GM19452 (cell line): ENCODE results near the gene ABLIM1.

ENCODE experiments used
- ATAC-seq: cut with Tn5 transposase; IDR thresholded peaks from one replicate; pipeline ENCODE4 v1.9.1; 2021; ENCODE audit not compliant: unreplicated experiment

Gene ABLIM1

DNA sequence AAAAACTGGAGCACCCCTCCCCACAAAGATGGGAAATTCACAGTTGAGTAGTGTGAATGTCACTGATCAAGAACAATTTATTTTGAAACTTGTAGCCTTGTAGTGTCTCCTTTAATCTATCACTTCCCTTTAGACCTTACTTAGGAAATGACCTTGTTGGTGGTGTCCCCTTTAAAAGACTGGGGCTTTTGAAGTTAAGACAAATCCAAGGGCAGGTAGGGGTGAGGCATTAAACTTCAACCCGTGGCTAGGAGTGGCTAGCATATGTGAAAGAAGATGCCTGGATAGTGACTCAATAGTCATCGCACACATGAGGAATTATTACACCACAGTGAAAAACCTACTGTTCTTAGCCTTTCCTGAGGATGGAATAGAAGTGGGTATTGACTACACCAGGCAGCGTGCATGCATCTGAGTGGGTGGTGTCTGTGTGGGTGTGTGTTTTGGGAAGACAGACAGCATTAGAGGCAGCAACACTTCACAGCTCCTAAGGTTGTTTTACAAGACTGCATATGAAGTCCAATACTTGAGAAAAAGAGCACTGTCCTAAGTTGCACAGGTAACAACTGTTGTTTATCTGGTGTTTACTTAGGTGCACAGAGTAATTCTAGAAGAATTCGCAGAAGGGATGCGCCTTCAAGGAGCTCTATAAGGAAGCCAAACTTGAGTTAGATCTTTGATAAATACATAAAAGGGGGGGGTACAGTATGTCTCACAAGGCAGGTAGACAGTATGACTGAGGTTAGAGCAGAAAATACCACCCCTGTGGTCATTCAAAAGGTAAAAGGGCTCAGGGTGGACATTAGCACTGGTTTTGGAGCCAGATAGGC lies 32.9 kb downstream of the ABLIM1 start:
- ATAC-seq: no peak

GRCh38 chr10:114624422-114624821 lies 33.7 kb downstream of the ABLIM1 start:
- no peak for ATAC-seq

- ATAC-seq: no peak
These were observed 34.3 kb downstream of the ABLIM1 start for GRCh38 chr10:114623661-114624294.

GRCh38 chr10:114623155-114623554 lies 34.9 kb downstream of the ABLIM1 start:
- no peak for ATAC-seq

- ATAC-seq: no peak
These were observed 39.4 kb downstream of the ABLIM1 start for GRCh38 chr10:114618722-114619121.

GRCh38 chr10:114616516-114616915 lies 41.6 kb downstream of the ABLIM1 start:
- ATAC-seq: no peak

- no peak for ATAC-seq
These were observed 42.0 kb downstream of the ABLIM1 start for GRCh38 chr10:114616103-114616502.

DNA sequence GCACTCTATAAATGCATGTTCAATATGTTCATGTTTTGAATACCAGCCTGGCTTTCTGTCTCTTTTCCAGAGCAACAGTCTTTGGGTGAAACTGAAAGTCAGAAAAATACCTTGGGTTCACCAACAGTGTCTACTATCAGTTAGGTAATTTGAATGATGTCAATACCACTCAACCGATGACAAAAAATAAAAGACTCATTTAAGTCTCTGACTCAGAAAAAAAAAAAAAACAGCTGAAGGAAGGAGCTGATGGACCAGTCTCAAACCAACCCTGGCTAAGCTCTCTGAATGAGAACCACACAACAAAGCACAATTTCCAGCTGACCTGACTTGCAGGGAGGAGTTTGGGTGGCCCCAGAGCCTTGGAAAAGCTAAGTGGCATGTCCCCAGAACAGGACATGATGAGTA lies 42.5 kb downstream of the ABLIM1 start:
- ATAC-seq: peak; percentile 92

DNA sequence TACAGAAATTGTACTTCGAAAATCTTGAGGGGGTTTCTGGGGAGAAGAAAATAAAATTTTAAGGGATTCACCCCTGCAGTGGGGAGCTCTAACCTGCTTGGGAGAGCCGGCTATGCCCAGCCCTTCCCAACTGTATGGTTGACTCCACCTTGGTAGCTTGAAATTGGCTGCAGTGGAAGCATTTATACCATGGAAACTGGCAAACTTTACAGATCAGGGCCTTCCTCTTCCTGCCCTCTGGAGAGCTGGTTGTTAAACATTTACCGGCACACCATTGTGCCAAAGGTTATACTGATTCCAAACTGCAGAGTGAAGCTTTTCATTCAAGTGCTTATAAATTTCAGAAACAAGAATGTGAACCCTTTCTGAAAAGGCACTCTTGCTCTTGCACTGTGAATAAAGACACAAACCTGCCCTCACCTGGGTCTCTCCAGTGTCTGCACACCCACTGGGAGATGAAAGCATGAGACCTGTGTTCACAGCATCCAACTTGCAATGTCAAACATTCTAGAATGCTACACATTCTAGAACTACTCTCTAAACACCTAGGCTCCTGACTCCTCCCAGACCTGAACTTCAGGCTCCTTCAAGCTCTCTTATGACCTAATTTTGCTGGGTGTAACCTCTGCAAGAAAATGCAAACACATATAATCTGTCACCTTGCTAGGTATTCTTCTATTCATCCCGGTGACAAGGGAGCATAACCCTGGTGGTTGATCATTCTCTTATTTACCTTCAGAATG lies 44.7 kb downstream of the ABLIM1 start:
- no peak for ATAC-seq

DNA sequence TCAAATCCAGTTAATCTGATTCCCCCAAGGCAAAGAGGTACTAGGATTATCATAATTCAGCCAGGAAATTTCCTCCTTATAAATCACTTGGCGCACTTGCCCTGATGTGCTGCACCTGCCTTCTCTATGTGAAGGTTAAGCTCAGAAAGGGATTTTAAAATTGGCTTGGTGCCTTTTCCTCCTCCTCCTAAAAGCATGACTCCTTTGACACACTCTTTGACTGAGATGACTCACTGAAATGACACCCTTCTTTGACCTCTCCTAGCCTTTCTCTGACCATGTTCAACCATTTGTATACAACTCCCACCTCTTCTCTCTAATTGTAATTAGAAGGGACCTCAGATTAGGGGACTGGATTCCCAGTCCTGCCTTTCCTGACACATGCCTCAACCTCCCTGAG lies 46.5 kb downstream of the ABLIM1 start:
- no peak for ATAC-seq

- ATAC-seq: no peak
These were observed 48.3 kb downstream of the ABLIM1 start for GRCh38 chr10:114609518-114610426.

GRCh38 chr10:114607358-114607998 lies 50.6 kb downstream of the ABLIM1 start:
- no peak for ATAC-seq

- peak; percentile 71 for ATAC-seq
These were observed 52.8 kb downstream of the ABLIM1 start for GRCh38 chr10:114605155-114605797.

DNA sequence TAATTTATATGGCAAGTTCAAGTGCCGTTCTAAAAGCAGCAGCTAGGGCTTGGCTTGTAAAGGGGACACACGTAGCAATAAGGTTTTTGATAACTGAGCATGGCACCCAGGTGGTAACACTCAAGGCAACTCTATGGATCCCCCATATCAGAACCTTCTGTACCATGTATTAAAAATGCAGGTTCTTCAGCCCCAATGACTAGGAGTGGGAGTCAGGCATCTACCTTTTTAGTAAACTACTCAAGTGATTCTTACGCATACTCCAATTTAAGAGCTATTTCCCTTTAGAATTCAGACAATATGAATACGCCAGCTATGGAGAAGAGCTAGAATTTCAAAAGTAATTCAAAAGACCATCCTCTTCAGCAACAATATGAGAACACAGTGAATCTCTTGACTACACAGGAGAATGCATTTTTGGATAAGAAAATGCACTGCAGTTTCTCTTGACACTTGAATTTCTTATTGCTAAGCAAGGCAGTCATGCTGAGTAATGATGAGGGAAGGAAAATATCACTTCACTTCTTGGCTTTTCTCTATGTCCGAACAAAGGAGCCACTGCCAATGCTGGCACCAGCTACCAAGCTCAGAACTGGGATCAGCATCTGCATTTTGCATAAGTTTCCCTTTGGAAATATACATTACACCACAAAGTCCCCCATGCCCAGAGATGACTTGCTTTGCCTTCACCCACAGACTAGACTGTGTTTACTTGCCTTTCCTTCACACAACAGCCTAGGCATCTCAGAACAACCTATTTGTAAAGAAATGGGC lies 53.5 kb downstream of the ABLIM1 start:
- peak; percentile 11 for ATAC-seq

GRCh38 chr10:114603948-114604347 lies 54.1 kb downstream of the ABLIM1 start:
- no peak for ATAC-seq

DNA sequence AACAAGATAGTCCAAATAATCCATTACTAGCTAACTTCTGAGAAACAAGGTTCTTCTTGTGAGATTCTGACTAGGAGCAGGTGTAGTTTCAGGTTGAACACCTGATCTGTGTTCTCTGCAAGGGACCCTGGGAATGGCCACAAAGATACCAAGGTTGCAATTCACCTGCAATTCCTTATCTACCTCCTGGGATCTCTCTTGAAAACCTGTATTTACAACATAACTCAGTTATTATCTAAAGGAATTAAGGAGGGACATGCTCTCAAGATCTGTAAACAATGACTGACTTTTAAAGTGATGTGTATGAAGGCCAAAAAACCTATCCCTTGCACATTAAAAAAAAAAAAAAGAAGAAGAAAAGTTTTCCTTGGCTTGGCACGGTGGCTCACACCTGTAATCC lies 54.8 kb downstream of the ABLIM1 start:
- no peak for ATAC-seq

DNA sequence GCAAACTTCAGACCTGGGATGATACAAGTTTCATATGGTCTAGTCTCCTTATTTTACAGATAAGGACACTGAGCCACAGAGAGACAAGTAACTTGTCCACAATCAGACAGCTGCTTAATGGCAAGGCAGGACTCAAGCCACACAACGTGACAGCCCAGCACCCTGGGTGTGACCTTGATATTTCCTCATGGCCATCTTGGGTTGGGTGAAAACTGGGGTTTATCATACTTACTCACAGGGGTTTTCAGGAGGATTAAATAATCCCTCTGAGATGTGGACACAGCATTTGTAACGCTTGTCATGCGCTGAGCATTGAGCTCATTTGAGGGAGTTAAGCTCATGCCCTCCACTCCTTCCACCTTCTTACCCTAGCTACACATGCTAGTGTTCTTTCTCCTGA lies 58.0 kb downstream of the ABLIM1 start:
- no peak for ATAC-seq

DNA sequence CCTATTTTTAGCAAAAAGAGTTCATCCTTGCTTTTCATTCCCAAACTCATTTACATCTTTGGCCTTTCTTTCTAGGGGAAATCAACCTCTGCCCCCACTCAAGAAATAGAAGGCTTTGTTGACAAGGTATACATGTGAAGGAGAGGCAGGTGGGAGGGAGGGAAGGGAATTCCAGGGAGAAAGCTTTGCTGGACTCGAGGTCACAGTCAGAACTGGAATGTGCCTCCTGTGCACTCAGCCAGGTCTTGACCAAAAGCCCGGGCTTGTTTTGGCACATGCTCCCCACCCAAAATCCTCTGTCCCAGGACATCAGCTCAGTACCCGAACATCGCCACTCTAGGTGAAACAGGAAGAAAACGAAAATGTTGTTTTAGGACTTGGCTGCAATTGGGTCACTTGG lies 61.3 kb downstream of the ABLIM1 start:
- ATAC-seq: no peak

DNA sequence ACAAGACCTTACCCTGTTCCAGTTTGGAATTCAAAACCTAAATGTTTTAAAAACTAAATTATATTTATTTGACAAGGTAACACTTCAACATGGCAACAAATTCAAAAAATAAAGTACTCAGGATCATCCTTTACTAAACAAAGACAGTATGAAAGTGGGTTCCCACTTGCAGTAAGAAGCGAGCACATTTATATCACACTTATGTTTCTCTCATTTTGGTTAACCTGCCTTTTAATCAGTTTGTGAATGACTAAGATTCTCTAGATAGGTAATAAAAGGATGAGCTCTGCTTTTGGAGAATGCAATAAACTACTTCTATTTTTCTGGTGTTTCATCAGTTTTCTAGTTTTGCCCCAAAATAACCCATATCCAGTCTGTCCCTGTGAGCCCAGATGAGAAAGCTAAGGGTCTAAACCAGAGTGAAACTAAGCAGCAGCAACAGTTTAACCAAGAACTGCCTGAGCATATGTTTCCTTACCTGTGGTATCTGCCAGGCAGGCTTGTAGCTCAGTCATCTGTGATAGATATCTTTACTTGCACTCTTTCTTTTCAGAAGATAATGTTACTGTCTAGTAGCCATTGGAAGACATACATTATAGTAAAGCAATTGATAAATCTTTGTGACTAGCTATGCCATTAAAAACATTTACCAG lies 64.1 kb downstream of the ABLIM1 start:
- ATAC-seq: no peak
